HG03575 (cell line): Measurements from ENCODE around the gene PHACTR3.

Experiments used
- ATAC-seq: cut with Tn5 transposase; IDR thresholded peaks from one replicate; pipeline ENCODE4 v1.9.1; 2021; ENCODE audit not compliant: unreplicated experiment, insufficient number of reproducible peaks, low FRiP score; ENCODE audit errors: extremely low read depth

PHACTR3 gene

GRCh38 chr20:59677586-59677985, 73.2 kb downstream of the PHACTR3 start:
- no peak for ATAC-seq

DNA sequence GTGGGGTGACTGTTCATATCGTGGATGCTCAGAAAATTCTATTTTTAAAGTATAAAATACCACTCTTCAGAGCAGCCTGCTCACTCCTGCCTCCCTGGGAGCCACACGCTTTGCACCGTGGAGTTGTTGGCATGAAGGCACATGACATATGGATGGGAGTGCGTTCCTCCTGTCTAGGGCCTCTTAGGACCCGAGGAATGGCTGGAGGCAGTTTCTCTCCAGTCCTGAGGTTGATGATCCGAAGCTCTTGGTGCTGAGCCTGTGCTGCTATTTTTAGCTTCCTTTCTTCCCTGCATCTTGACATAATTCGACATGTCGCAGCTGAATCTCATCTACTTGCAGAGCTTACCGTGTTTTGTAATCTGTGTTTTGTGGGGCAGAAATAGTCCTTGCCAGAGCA, 73.9 kb downstream of the PHACTR3 start:
- ATAC-seq = no peak

DNA sequence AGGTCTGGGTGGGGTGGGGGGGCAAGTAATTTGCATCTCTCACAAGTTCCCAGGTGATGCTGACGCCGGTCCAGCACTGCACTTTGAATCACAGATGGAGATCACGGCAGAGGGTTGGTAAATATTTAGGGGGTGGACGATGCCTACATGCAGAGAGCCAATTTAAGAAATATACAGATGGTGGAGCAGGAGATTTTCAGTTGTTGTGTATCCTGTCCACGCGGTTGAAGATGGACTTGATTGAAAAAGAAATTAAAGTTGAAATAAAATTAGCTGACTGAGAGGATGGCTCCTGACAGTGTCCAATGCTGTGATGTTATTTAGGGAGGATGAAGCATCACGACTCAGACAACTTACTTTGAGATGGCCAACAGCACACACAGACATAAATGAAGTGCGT, 74.6 kb downstream of the PHACTR3 start:
- no peak for ATAC-seq

- ATAC-seq = no peak
Measured at GRCh38 chr20:59680148-59680650, 75.9 kb downstream of the PHACTR3 start.

- ATAC-seq = no peak
Measured at GRCh38 chr20:59680852-59681251, 76.5 kb downstream of the PHACTR3 start.

- no peak for ATAC-seq
Measured at GRCh38 chr20:59682603-59683002, 78.3 kb downstream of the PHACTR3 start.

DNA sequence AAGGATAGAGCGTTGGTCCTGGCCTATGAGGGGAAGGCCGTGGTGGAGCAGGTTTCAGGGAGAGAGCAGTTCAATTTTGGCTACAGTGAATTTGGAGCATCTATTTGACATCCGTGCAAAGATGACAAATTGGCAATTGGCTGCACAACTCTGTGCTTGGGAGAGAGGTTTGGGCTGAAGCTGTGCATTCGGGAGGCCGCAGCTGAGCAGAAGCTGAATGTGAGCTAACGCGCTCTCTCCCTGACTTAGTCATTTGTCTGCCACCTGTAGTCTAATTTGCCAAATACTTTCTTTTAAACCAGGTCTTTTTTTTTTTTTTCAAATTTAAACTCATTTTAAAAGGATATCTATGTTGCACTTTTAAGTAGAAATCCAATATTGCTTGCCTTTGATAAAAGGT, 78.8 kb downstream of the PHACTR3 start:
- ATAC-seq = no peak

DNA sequence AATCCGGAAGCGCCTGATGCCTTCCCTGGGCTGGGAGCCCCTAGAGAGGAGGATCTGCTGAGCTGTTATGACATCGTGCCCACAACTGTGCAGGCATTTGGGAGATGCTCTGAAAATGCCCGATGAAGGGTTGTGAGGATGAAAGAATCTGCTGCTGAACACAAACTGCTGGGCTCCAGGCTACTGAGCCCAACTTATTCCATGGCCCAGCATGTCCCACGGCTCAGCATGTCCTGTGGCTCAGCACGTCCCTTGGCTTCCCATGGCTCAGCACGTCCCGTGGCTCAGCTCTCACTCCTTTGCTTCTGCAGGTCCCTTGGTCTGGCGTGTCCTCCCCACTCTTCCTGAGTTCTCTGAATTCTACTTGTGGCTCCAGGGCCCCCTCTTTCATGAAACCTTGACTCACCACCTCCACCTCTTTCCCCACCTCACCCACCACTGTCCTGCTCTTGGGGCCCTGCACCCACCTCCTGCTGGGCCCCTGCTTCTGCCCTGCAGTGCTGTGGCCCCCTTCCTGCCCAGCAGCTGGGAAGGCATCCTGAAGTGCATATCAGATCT, 80.4 kb downstream of the PHACTR3 start:
- no peak for ATAC-seq

GRCh38 chr20:59686404-59687346, 82.3 kb downstream of the PHACTR3 start:
- no peak for ATAC-seq

GRCh38 chr20:59688356-59688755, 84.0 kb downstream of the PHACTR3 start:
- no peak for ATAC-seq

GRCh38 chr20:59688999-59689398, 84.7 kb downstream of the PHACTR3 start:
- no peak for ATAC-seq

DNA sequence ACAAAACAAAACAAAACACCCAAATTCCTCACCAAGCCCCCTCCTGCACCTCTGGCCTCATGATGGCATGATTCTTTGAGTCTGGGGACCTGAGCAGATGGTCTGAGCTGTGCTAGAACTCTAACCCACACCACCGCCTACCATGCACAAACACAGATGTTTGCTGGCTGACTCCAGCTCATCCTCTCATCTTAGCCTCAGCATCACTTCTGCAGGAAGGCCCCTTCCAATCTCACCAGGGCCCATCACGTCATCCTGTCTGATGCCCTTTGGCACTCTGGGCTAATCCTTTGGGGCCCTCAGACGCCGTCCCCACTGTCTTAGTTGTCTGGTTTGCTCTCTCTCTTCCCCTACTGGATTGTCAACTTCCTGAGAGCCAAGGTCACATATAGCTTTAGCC, 85.8 kb downstream of the PHACTR3 start:
- ATAC-seq = no peak

GRCh38 chr20:59690976-59691375, 86.6 kb downstream of the PHACTR3 start:
- ATAC-seq = no peak

DNA sequence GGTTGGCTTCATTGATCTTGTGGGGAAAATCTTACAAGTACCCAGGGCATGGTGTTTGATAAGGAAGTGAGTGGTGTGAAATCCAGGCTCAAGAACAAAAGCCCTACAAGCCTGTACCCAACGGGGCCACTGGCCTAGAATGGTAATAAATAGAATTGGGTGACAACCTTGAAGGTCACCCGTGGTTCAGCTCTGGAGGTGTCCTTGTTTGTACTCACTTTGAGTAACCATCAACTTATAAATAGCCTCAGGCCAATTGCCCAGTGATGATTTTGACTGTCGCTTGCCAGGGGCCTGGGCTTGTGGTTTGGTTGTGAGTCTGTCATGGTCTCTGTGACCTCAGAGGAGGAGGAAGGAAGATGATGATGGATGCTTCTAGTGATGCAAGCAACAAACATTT, 87.8 kb downstream of the PHACTR3 start:
- no peak for ATAC-seq

DNA sequence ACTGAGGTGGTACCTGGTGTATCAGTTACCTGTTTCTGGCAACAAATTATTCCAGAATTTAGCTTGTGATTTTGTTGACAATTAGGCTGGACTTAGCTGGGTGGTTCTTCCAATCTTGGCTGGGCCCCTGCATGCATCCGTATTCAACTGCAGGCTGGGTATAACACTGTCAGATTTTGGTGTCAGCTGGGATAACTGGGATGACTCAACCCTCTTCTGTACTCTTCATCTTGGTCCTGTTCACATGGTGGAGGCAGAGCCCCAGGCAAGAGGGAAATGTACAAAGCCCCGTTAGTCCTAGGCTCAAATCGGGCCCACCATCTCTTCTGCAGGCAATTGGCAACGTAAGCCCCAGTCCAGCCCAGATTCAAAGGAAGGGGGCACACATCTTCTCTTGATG, 89.2 kb downstream of the PHACTR3 start:
- ATAC-seq = no peak

GRCh38 chr20:59696476-59696875, 92.1 kb downstream of the PHACTR3 start:
- ATAC-seq = no peak

DNA sequence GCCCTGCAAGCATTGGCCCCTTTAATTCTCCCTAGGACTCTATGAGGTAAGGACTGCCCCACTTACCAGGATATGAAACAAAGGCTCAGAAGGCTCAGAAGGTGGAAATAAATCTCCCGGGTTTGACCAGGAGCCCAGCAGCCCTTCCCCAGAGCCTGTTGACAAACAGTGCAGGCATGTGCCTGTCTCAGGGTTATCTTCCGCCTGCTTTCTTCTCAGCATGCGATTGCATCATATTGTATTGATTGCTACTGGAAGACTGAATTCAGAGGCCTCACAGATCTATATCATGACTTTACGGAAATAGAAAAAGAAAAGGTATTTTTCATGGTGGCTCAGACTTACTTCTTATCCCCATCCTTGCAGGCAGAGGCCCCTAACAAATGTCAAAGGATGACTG, 92.7 kb downstream of the PHACTR3 start:
- ATAC-seq = no peak

DNA sequence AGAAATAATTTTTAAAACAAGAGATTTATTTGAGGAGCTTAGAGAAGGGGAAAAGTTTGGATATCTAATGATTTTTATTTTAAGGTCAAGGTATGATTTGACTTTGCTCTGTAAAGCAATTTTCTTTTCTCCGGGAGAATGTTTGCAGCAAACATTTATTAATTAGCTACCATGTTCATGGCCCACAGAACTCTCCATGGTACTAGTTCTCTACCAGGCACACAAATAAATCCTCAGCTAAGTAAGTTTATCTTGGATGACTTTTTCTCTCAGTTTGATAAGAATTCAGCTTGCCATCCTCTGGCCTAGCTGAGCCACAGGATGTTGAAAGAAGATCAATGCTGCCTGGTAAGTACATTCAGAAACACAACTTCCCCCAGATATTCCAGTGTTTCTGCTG, 94.3 kb downstream of the PHACTR3 start:
- no peak for ATAC-seq

DNA sequence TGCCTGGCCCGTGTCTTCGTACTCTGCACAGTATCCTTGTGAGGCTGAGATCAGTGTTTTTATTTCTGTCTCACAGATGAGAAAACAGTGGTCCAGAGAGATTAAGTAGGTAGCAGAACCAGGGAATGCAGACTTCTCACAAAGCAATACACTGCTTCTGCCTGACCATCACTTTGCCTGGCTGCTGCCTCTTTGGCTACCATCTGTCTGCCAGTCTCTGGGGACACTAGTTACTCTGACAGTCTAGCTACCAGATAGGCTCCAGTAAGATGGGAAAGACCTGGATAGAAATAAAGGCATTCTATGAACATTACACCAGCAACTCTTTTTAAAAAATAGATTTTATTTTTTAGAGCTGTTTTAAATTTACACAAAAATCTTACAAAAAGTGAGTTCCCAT, 96.9 kb downstream of the PHACTR3 start:
- no peak for ATAC-seq

DNA sequence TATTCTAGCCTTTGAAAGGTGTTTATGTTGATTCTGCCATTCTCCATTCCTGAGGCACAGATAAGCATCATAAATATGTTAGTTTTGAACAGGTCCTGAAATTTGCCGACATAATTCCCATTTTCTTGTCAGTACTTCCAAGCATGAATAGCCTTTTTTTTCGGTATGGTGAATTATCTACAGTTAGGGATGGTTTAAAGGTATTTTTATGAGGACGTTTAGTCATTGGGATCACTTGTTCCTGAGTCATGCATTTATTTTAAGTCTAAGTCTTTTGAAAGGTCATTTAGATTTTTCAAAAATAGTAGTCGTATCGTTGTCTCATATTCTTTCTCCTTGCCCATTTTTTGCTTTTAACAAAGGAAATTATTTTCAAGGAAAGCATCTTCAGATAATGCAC, 98.7 kb downstream of the PHACTR3 start:
- no peak for ATAC-seq
